Muscle layer of colon (tissue), 2 donors: ENCODE results near the gene EMX2.

Experiments
- H3K27ac ChIP-seq: one replicate; pipeline ENCODE4 v1.7.0; 2013; ENCODE audit warnings: low read depth, mild to moderate bottlenecking, low read length, moderate library complexity
- H3K27me3 ChIP-seq, 2 donors: one replicate each; pipeline ENCODE4 v1.7.0; 2013; ENCODE audit warnings: low read length in 2 of 2, mild to moderate bottlenecking in 2 of 2; ENCODE audit not compliant: insufficient read depth in 2 of 2, control insufficient read depth in 1 of 2
- H3K36me3 ChIP-seq: one replicate; pipeline ENCODE4 v1.7.0; 2013; ENCODE audit warnings: mild to moderate bottlenecking, low read length; ENCODE audit not compliant: insufficient read depth
- H3K4me1 ChIP-seq: one replicate; pipeline ENCODE4 v1.7.0; 2013; ENCODE audit warnings: mild to moderate bottlenecking, low read length; ENCODE audit not compliant: insufficient read depth
- H3K4me3 ChIP-seq, 2 donors: one replicate each; pipeline ENCODE4 v1.7.0; 2013; ENCODE audit warnings: low read length in 2 of 2, low read depth in 1 of 2, mild to moderate bottlenecking in 1 of 2, moderate library complexity in 1 of 2
- H3K9ac ChIP-seq: one replicate; pipeline ENCODE4 v1.7.0; 2013; ENCODE audit warnings: low read length
- H3K9me3 ChIP-seq: one replicate; pipeline ENCODE4 v1.7.0; 2013; ENCODE audit warnings: mild to moderate bottlenecking, low read length
- donor health status: abdominal sarcoma.
- donor health status: Adenocarcinoma of cecum.

Gene EMX2

GRCh38 chr10:117553815-117554172 is 11.2 kb downstream of the EMX2 start:
- H3K27me3 ChIP-seq = peaks cover 57 to 68% of the 10 kb centered on the region in 2 donors
- H3K4me3 ChIP-seq = no peak overlapping the region

GRCh38 chr10:117554241-117554814 is 11.8 kb downstream of the EMX2 start:
- Histone ChIP-seq H3K9me3 (no peaks in the 10 kb centered on the region), H3K4me1 (no peaks in the 10 kb centered on the region), H3K27me3 (peaks cover 52 to 62% of the 10 kb centered on the region in 2 donors), H3K27ac (no peak overlapping the region), H3K36me3 (no peaks in the 10 kb centered on the region), H3K4me3 (no peak overlapping the region), H3K9ac (no peak overlapping the region)

More at GRCh38 chr10:117553815-117554172, 11.2 kb downstream of the EMX2 start:
- no peaks in the 10 kb centered on the region for H3K36me3 ChIP-seq
- no peaks in the 10 kb centered on the region for H3K9me3 ChIP-seq
- H3K4me1 ChIP-seq = no peaks in the 10 kb centered on the region
- no peak overlapping the region for H3K27ac ChIP-seq
- H3K9ac ChIP-seq = no peak overlapping the region

GRCh38 chr10:117555017-117555416 is 12.5 kb downstream of the EMX2 start:
- H3K9me3 ChIP-seq = no peaks in the 10 kb centered on the region
- H3K27me3 ChIP-seq = peaks cover 45 to 55% of the 10 kb centered on the region in 2 donors
- no peak overlapping the region for H3K27ac ChIP-seq
- H3K4me3 ChIP-seq = no peak overlapping the region
- H3K4me1 ChIP-seq = no peaks in the 10 kb centered on the region
- H3K9ac ChIP-seq = no peak overlapping the region
- H3K36me3 ChIP-seq = no peaks in the 10 kb centered on the region

- no peaks in the 10 kb centered on the region for H3K36me3 ChIP-seq
- H3K4me1 ChIP-seq = no peaks in the 10 kb centered on the region
- peaks cover 37 to 47% of the 10 kb centered on the region in 2 donors for H3K27me3 ChIP-seq
- H3K27ac ChIP-seq = no peak overlapping the region
- no peak overlapping the region for H3K9ac ChIP-seq
- no peaks in the 10 kb centered on the region for H3K9me3 ChIP-seq
- no peak overlapping the region for H3K4me3 ChIP-seq
Measured at GRCh38 chr10:117555863-117556262, 13.3 kb downstream of the EMX2 start.

GRCh38 chr10:117556356-117556755 is 13.8 kb downstream of the EMX2 start:
- H3K9me3 ChIP-seq = no peaks in the 10 kb centered on the region
- H3K4me3 ChIP-seq = no peak overlapping the region
- H3K36me3 ChIP-seq = no peaks in the 10 kb centered on the region
- no peak overlapping the region for H3K27ac ChIP-seq
- H3K4me1 ChIP-seq = no peaks in the 10 kb centered on the region
- no peak overlapping the region for H3K9ac ChIP-seq
- peaks cover 32 to 42% of the 10 kb centered on the region in 2 donors for H3K27me3 ChIP-seq

- peaks cover 9 to 11% of the 10 kb centered on the region in 2 donors for H3K27me3 ChIP-seq
- no peaks in the 10 kb centered on the region for H3K9me3 ChIP-seq
- H3K4me3 ChIP-seq = no peak overlapping the region
- no peak overlapping the region for H3K9ac ChIP-seq
- H3K36me3 ChIP-seq = no peaks in the 10 kb centered on the region
- H3K4me1 ChIP-seq = no peaks in the 10 kb centered on the region
- H3K27ac ChIP-seq = no peak overlapping the region
Measured at GRCh38 chr10:117559712-117560111, 17.2 kb downstream of the EMX2 start.

GRCh38 chr10:117560942-117561341 is 18.4 kb downstream of the EMX2 start:
- no peak overlapping the region for H3K27ac ChIP-seq
- no peaks in the 10 kb centered on the region for H3K9me3 ChIP-seq
- H3K4me1 ChIP-seq = no peaks in the 10 kb centered on the region
- no peak overlapping the region for H3K4me3 ChIP-seq
- peaks cover 0 to 4% of the 10 kb centered on the region in 2 donors for H3K27me3 ChIP-seq
- no peak overlapping the region for H3K9ac ChIP-seq
- H3K36me3 ChIP-seq = no peaks in the 10 kb centered on the region

- Histone ChIP-seq H3K9ac (no peak overlapping the region), H3K36me3 (no peaks in the 10 kb centered on the region), H3K27me3 (no peaks in the 10 kb centered on the region), H3K9me3 (no peaks in the 10 kb centered on the region), H3K4me3 (no peak overlapping the region), H3K27ac (no peak overlapping the region), H3K4me1 (no peaks in the 10 kb centered on the region)
Measured at GRCh38 chr10:117562220-117562619, 19.7 kb downstream of the EMX2 start.

- Histone ChIP-seq H3K4me3 (no peak overlapping the region), H3K9ac (no peak overlapping the region), H3K4me1 (no peaks in the 10 kb centered on the region), H3K36me3 (no peaks in the 10 kb centered on the region), H3K27ac (no peak overlapping the region), H3K9me3 (no peaks in the 10 kb centered on the region), H3K27me3 (no peaks in the 10 kb centered on the region)
Measured at GRCh38 chr10:117562896-117563737, 20.6 kb downstream of the EMX2 start.

GRCh38 chr10:117563780-117564179 is 21.2 kb downstream of the EMX2 start:
- H3K36me3 ChIP-seq = no peaks in the 10 kb centered on the region
- no peak overlapping the region for H3K4me3 ChIP-seq
- H3K27ac ChIP-seq = no peak overlapping the region
- H3K9ac ChIP-seq = no peak overlapping the region
- no peaks in the 10 kb centered on the region for H3K9me3 ChIP-seq
- no peaks in the 10 kb centered on the region for H3K27me3 ChIP-seq
- H3K4me1 ChIP-seq = no peaks in the 10 kb centered on the region

GRCh38 chr10:117565068-117565467 is 22.5 kb downstream of the EMX2 start:
- Histone ChIP-seq H3K36me3 (no peaks in the 10 kb centered on the region), H3K9ac (no peak overlapping the region), H3K4me1 (no peaks in the 10 kb centered on the region), H3K27ac (no peak overlapping the region), H3K27me3 (no peaks in the 10 kb centered on the region), H3K4me3 (no peak overlapping the region), H3K9me3 (no peaks in the 10 kb centered on the region)

GRCh38 chr10:117568334-117568733 is 25.8 kb downstream of the EMX2 start:
- H3K27me3 ChIP-seq = no peaks in the 10 kb centered on the region
- no peaks in the 10 kb centered on the region for H3K36me3 ChIP-seq
- H3K27ac ChIP-seq = no peak overlapping the region
- H3K9ac ChIP-seq = no peak overlapping the region
- H3K9me3 ChIP-seq = no peaks in the 10 kb centered on the region
- H3K4me3 ChIP-seq = no peak overlapping the region
- H3K4me1 ChIP-seq = no peaks in the 10 kb centered on the region
